ENCODE data around the gene DNAJC18. TPM values are rescaled to one million over a fixed set of nuclear protein-coding genes. Genes with fewer than 3 reads are reported as not detected.

Gene DNAJC18
- total RNA-seq, 8 experiments from 2014 or later = 4.6 to 26.3 (median 20.5) TPM

- Histone ChIP-seq H3K27ac (no peak overlapping the region), H3K4me1 (replicated peaks in 1 of 2) (peaks cover 6 to 21% of the 10 kb centered on the region in 2 donors), H3K4me3 (no peak overlapping the region)
- 70 to 100% (median 100%) methylated on average over 1 to 2 of the region's 2 CpGs; no CpG with 5 or more reads in 7 of the 10 experiments for WGBS, 10 experiments
- ATAC-seq (replicated peaks in 6 of 8) = no peak
- in situ Hi-C loops (cut with MboI; ENCODE audit: low pct_unique_long_range_greater_than_20kb in 2 of 9, low sequenced_read_pairs in 9 of 9, unreplicated experiment in 9 of 9) = no loop called here
These were observed 32.4 kb downstream of the DNAJC18 start for GRCh38 chr5:139406963-139407362.

DNA sequence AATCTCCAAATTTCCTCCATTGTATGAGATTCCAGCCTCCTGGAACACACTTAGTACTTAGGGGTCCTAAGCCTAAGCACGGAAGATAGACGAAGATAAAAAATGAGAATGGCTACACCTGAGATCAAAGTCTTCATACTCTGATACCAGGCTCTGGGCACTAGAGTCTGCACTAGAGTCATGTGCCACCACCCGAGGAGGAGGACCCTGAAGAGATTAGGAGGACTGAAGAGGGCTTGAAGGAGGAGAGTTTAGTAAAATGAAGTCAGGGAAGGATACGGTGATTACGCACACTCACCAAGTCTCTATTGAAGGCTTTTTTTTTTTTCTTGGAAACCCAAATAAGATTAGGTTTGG, 34.9 kb downstream of the DNAJC18 start:
- in situ Hi-C loops (cut with MboI; ENCODE audit: low pct_unique_long_range_greater_than_20kb in 2 of 9, low sequenced_read_pairs in 9 of 9, unreplicated experiment in 9 of 9) = no loop called here
- Histone ChIP-seq H3K27ac (peak overlapping the region; percentile 94 to 96), H3K4me3 (peak overlapping the region; percentile 37 to 48 (median 43)), H3K4me1 (replicated peaks in 1 of 2) (peaks cover 6 to 11% of the 10 kb centered on the region in 2 donors)
- ATAC-seq (replicated peaks in 6 of 8) = no peak
- WGBS, 10 experiments = 41 to 100% (median 68%) methylated on average over 1 to 5 of the region's 5 CpGs

GRCh38 chr5:139403787-139404483, 35.4 kb downstream of the DNAJC18 start, which contains the start of gene SPATA24:
TSS of gene SPATA24 (minus strand) at chr5:139404089. CDS start at chr5:139404060, 29 bp downstream.
- Histone ChIP-seq H3K4me1 (replicated peaks in 1 of 2) (peaks cover 6 to 11% of the 10 kb centered on the region in 2 donors), H3K27ac (peak within 1 kb of the TSS; percentile 94 to 96), H3K4me3 (peak within 1 kb of the TSS; percentile 37 to 48 (median 43))
- in situ Hi-C loops (cut with MboI; ENCODE audit: low pct_unique_long_range_greater_than_20kb in 2 of 9, low sequenced_read_pairs in 9 of 9, unreplicated experiment in 9 of 9) = no loop called here
- 0 to 5% (median 0%) methylated on average over 3 to 8 of the region's 41 CpGs; no CpG with 5 or more reads in 3 of the 10 experiments for WGBS, 10 experiments
- ATAC-seq (replicated peaks in 6 of 8) = peak; percentile 93 to 95 (median 94)

GRCh38 chr5:139403418-139403786, 35.9 kb downstream of the DNAJC18 start:
- ATAC-seq (replicated peaks in 6 of 8) = peak in 6 of 8 experiments; percentile 2 to 7 (median 4)
- in situ Hi-C loops (cut with MboI; ENCODE audit: low pct_unique_long_range_greater_than_20kb in 2 of 9, low sequenced_read_pairs in 9 of 9, unreplicated experiment in 9 of 9) = no loop called here
- WGBS, 10 experiments = 0 to 61% (median 14%) methylated on average over 1 to 7 of the region's 7 CpGs; no CpG with 5 or more reads in 3 of the 10 experiments

GRCh38 chr5:139402561-139403158, 36.7 kb downstream of the DNAJC18 start:
- WGBS, 10 experiments = 0 to 100% (median 70%) methylated on average over 1 to 5 of the region's 7 CpGs; no CpG with 5 or more reads in 5 of the 10 experiments
- ATAC-seq (replicated peaks in 6 of 8) = no peak
- Histone ChIP-seq H3K4me1 (replicated peaks in 1 of 2) (peaks cover 6 to 11% of the 10 kb centered on the region in 2 donors), H3K27ac (no peak overlapping the region), H3K4me3 (no peak overlapping the region)
- in situ Hi-C loops (cut with MboI; ENCODE audit: low pct_unique_long_range_greater_than_20kb in 2 of 9, low sequenced_read_pairs in 9 of 9, unreplicated experiment in 9 of 9) = no loop called here

More at GRCh38 chr5:139403418-139403786, 35.9 kb downstream of the DNAJC18 start:
- peak overlapping the region; percentile 94 to 96 for H3K27ac ChIP-seq
- H3K4me1 ChIP-seq (replicated peaks in 1 of 2) = peaks cover 6 to 11% of the 10 kb centered on the region in 2 donors
- H3K4me3 ChIP-seq = peak overlapping the region; percentile 37 to 48 (median 43)

DNA sequence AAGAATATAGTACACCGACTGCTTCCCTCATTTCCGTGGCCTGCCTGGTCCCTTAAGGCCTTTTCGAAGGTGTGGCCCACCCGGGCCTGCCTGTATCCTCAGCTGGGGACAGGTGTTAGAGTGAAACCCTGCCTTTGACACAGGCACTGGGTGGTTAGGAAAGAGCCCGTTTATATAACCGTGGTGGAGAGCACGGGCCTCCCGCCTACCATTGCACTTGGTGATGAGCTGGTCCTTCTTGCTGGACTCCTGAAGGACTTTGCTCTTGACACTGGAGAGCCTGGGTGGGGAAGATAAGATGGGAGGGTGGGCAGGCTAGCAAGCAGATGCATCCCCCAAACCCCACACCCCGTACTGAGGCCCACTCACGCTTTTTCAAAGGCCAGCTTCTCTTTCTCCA, 37.8 kb downstream of the DNAJC18 start:
- in situ Hi-C loops (cut with MboI; ENCODE audit: low pct_unique_long_range_greater_than_20kb in 2 of 9, low sequenced_read_pairs in 9 of 9, unreplicated experiment in 9 of 9) = no loop called here
- H3K4me3 ChIP-seq = no peak overlapping the region
- peaks cover 6 to 11% of the 10 kb centered on the region in 2 donors for H3K4me1 ChIP-seq (replicated peaks in 1 of 2)
- H3K27ac ChIP-seq = no peak overlapping the region
- 76 to 100% (median 90%) methylated on average over 2 to 6 of the region's 10 CpGs; no CpG with 5 or more reads in 3 of the 10 experiments for WGBS, 10 experiments
- no peak for ATAC-seq (replicated peaks in 6 of 8)

DNA sequence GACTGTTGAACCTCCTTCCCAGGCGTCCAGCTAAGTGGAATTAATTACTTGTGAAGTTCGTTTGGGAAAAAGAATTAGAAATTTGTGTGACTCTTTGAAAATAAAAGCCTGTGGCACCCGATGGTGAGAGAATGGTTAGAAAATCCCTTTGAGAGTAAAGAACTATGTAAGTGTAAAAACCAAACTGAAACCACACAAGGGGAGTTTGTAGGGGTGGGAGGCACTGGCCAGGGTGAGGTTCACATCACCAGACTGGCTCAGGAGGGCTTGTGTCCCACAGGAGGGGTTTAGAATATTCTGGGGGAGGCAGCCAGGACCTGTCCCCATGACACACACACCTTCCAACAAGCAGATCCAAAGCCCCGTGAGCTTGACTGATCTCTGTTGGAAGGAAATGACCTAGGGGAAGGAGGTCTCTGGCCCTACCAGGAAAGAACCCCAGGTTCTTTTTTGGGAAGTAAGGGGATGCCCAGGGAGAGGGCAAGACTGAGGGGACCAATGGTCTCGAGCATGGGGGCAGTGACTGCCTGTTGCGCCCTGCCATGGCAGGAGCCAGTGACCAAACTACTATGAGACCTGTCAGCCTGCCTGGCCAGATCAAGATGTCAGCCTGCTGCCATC, 39.7 kb downstream of the DNAJC18 start:
- ATAC-seq (replicated peaks in 6 of 8) = no peak
- Histone ChIP-seq H3K4me3 (no peak overlapping the region), H3K27ac (no peak overlapping the region), H3K4me1 (replicated peaks in 1 of 2) (peaks cover 4 to 9% of the 10 kb centered on the region in 2 donors)
- in situ Hi-C loops (cut with MboI; ENCODE audit: low pct_unique_long_range_greater_than_20kb in 2 of 9, low sequenced_read_pairs in 9 of 9, unreplicated experiment in 9 of 9) = no loop called here
- WGBS, 10 experiments = 5 to 83% (median 77%) methylated on average over 2 to 4 of the region's 6 CpGs

DNA sequence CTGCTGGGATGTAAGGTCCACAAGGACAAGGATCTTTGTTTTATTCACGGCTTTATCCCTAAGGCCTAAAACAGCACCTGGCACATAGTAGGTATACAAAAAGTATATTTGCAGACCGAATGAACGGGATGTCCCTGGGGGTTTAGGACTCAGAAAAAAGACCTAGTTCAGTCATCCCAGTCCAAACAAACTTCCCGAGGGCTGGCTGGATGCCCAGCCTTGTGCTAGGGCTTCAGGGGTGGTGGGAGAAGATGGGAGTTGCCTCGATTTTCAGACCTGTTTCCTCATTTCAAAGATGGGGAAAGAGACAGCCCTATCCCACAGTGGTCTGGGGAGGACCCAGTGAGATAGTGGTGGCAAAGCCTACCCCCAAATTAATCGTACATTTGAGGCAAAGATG, 41.4 kb downstream of the DNAJC18 start:
- H3K27ac ChIP-seq = no peak overlapping the region
- H3K4me1 ChIP-seq (replicated peaks in 1 of 2) = peaks cover 0 to under 1% of the 10 kb centered on the region in 2 donors
- no peak for ATAC-seq (replicated peaks in 6 of 8)
- in situ Hi-C loops (cut with MboI; ENCODE audit: low pct_unique_long_range_greater_than_20kb in 2 of 9, low sequenced_read_pairs in 9 of 9, unreplicated experiment in 9 of 9) = no loop called here
- 69 to 100% (median 82%) methylated on average over 1 to 6 of the region's 6 CpGs; no CpG with 5 or more reads in 2 of the 10 experiments for WGBS, 10 experiments
- H3K4me3 ChIP-seq = no peak overlapping the region

DNA sequence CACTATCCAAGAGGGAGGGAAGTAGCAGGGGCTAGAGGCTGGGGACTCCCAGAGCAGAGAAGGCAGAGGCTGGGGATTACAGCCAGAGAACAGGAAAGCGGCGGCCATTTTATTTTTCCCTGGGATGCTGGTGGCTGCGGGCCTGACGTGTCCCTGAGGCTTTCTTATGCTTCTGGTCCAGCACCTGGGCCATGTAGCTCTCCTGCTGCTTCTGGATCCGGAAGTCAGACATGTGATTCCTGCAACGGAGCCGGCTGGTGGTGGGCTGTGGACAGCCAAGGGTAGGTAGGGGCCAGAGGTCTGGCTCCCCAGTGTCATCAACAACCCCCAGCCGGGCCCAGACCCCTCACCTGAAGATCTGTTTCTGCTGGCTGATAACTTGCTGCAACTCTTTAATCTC, 42.6 kb downstream of the DNAJC18 start:
- WGBS, 10 experiments = 60 to 100% (median 92%) methylated on average over 1 to 6 of the region's 8 CpGs; no CpG with 5 or more reads in 5 of the 10 experiments
- in situ Hi-C loops (cut with MboI; ENCODE audit: low pct_unique_long_range_greater_than_20kb in 2 of 9, low sequenced_read_pairs in 9 of 9, unreplicated experiment in 9 of 9) = no loop called here
- Histone ChIP-seq H3K4me3 (no peak overlapping the region), H3K27ac (no peak overlapping the region), H3K4me1 (replicated peaks in 1 of 2) (no peaks in the 10 kb centered on the region)
- no peak for ATAC-seq (replicated peaks in 6 of 8)

DNA sequence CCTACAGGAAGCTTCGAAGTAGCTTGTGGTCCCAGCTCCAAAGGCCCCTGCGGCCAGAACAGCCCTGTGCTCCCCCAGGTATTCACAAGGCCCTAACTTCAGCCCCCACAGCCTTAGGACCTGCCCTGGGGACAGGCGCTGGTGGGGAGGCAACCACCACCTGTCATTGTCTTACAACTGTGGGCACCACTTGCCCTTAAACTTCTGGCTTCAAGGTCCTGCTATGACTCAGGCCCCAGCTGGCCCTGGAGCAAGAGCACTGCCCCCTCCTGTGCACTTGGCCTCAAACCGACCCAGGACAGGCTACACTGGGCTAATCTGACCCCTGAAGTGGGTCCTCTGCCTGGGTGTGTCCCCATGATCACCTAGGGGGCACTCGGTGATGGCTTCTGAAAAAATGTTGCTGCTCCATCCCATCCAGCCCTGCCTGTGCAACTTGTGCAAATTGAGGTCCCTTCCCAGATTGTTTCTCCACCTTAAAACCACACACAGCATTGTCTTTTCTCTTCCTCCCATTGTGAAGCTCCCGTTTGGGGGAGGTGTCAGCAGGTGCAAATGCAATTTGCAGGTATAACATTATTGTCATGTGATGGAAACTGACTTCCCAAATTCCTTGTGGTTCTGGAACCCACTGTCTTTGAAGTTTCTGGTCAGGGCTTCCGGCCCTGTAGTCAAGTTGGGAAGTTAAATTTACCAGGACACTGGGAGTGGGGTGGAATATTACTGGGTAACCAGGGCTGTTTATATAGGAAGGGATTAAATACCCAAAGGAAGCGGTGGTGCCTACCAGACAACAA, 43.3 kb downstream of the DNAJC18 start:
- in situ Hi-C loops (cut with MboI; ENCODE audit: low pct_unique_long_range_greater_than_20kb in 2 of 9, low sequenced_read_pairs in 9 of 9, unreplicated experiment in 9 of 9) = no loop called here
- Histone ChIP-seq H3K4me1 (replicated peaks in 1 of 2) (no peaks in the 10 kb centered on the region), H3K27ac (no peak overlapping the region), H3K4me3 (no peak overlapping the region)
- 50 to 100% (median 83%) methylated on average over 1 to 4 of the region's 8 CpGs; no CpG with 5 or more reads in 3 of the 10 experiments for WGBS, 10 experiments
- no peak for ATAC-seq (replicated peaks in 6 of 8)

DNA sequence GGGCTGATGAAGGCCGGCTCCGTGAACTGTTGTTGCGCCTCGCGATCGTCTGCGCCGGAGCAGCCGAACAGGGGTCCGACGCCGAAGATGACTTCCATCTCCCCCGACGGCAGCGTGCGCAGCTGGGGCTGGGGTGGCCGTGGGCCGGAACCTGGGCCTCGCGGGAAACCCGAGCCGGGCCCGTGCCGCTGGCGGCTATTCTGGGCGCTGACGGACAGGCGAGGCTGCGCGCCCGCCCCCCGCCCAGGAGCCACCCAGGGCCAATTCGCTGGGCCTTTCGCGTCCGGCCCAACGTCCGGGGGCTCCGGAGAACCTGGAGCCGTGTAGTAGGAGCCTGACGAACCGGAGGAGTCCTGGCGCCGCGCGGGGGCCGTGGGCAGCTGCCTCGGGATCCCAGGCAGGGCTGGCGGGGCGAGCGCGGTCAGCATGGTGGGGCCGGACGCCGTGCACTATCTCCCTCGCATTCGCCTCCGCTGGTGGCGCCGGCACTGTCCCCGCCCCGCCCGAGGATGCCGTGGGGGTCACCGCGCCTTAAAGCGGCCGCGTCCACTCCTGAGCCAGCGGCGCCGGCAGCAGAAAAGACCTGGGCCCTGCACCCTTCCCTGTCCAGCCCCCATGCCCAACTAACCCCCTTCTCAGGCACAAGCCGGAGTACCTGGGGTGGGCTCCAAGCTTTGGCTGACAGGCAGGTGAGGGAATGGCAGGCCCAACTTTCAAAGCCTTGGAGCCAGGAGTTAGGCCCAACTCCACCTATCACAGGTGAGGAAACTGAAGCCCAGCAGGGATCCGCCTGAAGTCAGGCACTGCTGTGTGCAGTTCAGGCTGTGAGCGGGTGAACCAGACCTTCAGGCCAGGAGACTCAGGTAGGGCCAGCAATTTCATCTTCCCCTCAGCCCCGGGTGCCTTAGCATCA, 44.4 kb downstream of the DNAJC18 start, which contains the start of gene PROB1:
Gene PROB1 (minus strand): TSS at position 451 of the 913 bp plus-strand sequence. CDS start 23 bp downstream, at position 428.
- H3K4me1 ChIP-seq (replicated peaks in 1 of 2) = no peaks in the 10 kb centered on the region
- no peak within 1 kb of the TSS for H3K27ac ChIP-seq
- peak in 7 of 8 experiments; percentile 2 to 43 (median 23) for ATAC-seq (replicated peaks in 6 of 8)
- peak within 1 kb of the TSS; percentile 14 to 39 (median 24) for H3K4me3 ChIP-seq
- in situ Hi-C loops (cut with MboI; ENCODE audit: low pct_unique_long_range_greater_than_20kb in 2 of 9, low sequenced_read_pairs in 9 of 9, unreplicated experiment in 9 of 9) = no loop called here
- whole genome bisulfite sequencing, 10 experiments = 0 to 90% (median 50%) methylated on average over 1 to 2 of the region's 76 CpGs; no CpG with 5 or more reads in 5 of the 10 experiments
